Lower leg skin (tissue), 4 donors: ENCODE measurements around the gene NUP214. TPM values are rescaled to one million over a fixed set of nuclear protein-coding genes. Genes with fewer than 3 reads are reported as not detected.

ENCODE experiments used
- DNase-seq, 2 donors: peaks; one replicate each; pipeline ENCODE4 v3.0.0-alpha.2; 2019; ENCODE audit warnings: low spot score in 2 of 2
- H3K4me3 ChIP-seq: fragments of 200-600 bp; sonication (generic); 2 replicates; pipeline ENCODE4 v1.5.1; 2017; ENCODE audit warnings: mild to moderate bottlenecking, low read depth; ENCODE audit not compliant: poor library complexity, severe bottlenecking
- CTCF ChIP-seq, 3 donors: fragments of 450-650 bp; IDR thresholded peaks; one replicate each; pipeline ENCODE4 v1.5.1; 2016; ENCODE audit warnings: antibody characterized with exemption in 3 of 3, mild to moderate bottlenecking in 3 of 3, moderate library complexity in 2 of 3
- POLR2A ChIP-seq, 2 donors: fragments of 450-650 bp; IDR thresholded peaks; one replicate each; pipeline ENCODE4 v1.6.1; 2016 to 2017; ENCODE audit warnings: antibody characterized with exemption in 2 of 2, mild to moderate bottlenecking in 1 of 2, moderate library complexity in 1 of 2
- WGBS, 2 donors: methylation state at CpG; one replicate each; pipeline ENCODE4 v1.1.5; 2018; 5-methylcytosine and 5-hydroxymethylcytosine counted together
- intact Hi-C: fragments of 100-400 bp; cut with DNase I; formaldehyde crosslinking; loops from one replicate; pipeline ENCODE4 v1.15.0; 2023; ENCODE audit warnings: low total_unique reads
- total RNA-seq, 4 donors: library from RNA; depleted of rRNA; stranded (reverse); fragments of >200 nt; gene quantifications; one replicate each; pipeline ENCODE4 v1.1.0, GENCODE V29; 2016

Gene NUP214
- total RNA-seq, 4 donors from 2014 or later: 33.8 to 64.4 (median 39.8) TPM

GRCh38 chr9:131234799-131235479 is 109.6 kb downstream of the NUP214 start:
- no peak for TF ChIP-seq POLR2A (IDR thresholded peaks at IDR 0.05)
- TF ChIP-seq CTCF (IDR thresholded peaks at IDR 0.05): no peak
- no peak for DNase-seq
- H3K4me3 ChIP-seq: no peak overlapping the region
- 83 to 89% methylated on average over 16 of the region's 16 CpGs for WGBS, 2 donors
- intact Hi-C loops: no loop called here

- intact Hi-C loops: no loop called here
- no peak overlapping the region for H3K4me3 ChIP-seq
- no peak for DNase-seq
- TF ChIP-seq POLR2A (IDR thresholded peaks at IDR 0.05): no peak
- 75 to 82% methylated on average over 7 to 9 of the region's 9 CpGs for WGBS, 2 donors
These were observed 110.1 kb downstream of the NUP214 start for GRCh38 chr9:131235480-131235851.

- no peak overlapping the region for H3K4me3 ChIP-seq
- intact Hi-C loops: no loop called here
- 83 to 96% methylated on average over 8 of the region's 8 CpGs for WGBS, 2 donors
- TF ChIP-seq CTCF (IDR thresholded peaks at IDR 0.05) (no peak), POLR2A (IDR thresholded peaks at IDR 0.05) (no peak)
- DNase-seq: no peak
These were observed 110.8 kb downstream of the NUP214 start for GRCh38 chr9:131236161-131236560.

GRCh38 chr9:131236761-131237160 is 111.4 kb downstream of the NUP214 start:
- intact Hi-C loops: no loop called here

GRCh38 chr9:131237291-131237690 is 111.9 kb downstream of the NUP214 start:
- WGBS, 2 donors: 51 to 70% methylated on average over 7 of the region's 7 CpGs

More at GRCh38 chr9:131236761-131237160, 111.4 kb downstream of the NUP214 start:
- no peak overlapping the region for H3K4me3 ChIP-seq
- no peak for DNase-seq
- WGBS, 2 donors: 85 to 91% methylated on average over 5 of the region's 5 CpGs
- TF ChIP-seq CTCF (IDR thresholded peaks at IDR 0.05): no peak
- TF ChIP-seq POLR2A (IDR thresholded peaks at IDR 0.05): no peak

GRCh38 chr9:131237931-131238401 is 112.6 kb downstream of the NUP214 start:
- intact Hi-C loops: no loop called here
- no peak overlapping the region for H3K4me3 ChIP-seq
- WGBS, 2 donors: 14 to 15% methylated on average over 11 of the region's 11 CpGs
- peak in 1 of 2 donors; percentile 43 for DNase-seq
- TF ChIP-seq CTCF (IDR thresholded peaks at IDR 0.05): no peak
- no peak for TF ChIP-seq POLR2A (IDR thresholded peaks at IDR 0.05)

More at GRCh38 chr9:131237291-131237690, 111.9 kb downstream of the NUP214 start:
- no peak for DNase-seq
- H3K4me3 ChIP-seq: no peak overlapping the region
- intact Hi-C loops: no loop called here
- TF ChIP-seq POLR2A (IDR thresholded peaks at IDR 0.05): no peak
- no peak for TF ChIP-seq CTCF (IDR thresholded peaks at IDR 0.05)
